ENCODE results near the gene GPR137. TPM values are rescaled to one million over a fixed set of nuclear protein-coding genes. Genes with fewer than 3 reads are reported as not detected.

Gene GPR137
- total and polyA plus RNA-seq, 2 donors from 2014 or later: 44.0 to 48.4 TPM

GRCh38 chr11:64286801-64287159, 1.1 kb downstream of the GPR137 start:
- Histone ChIP-seq H3K4me1 (ENCODE audit: control insufficient read depth in 2 of 3, insufficient read depth in 2 of 3, low read depth in 1 of 3, low read length in 3 of 3) (peaks cover 0 to 17% (median 4%) of the 10 kb centered on the region in 3 donors), H3K9me3 (ENCODE audit: control insufficient read depth in 2 of 3, insufficient read depth in 1 of 3, low read length in 3 of 3) (no peaks in the 10 kb centered on the region), H3K27ac (ENCODE audit: low read depth in 2 of 2, low read length in 2 of 2) (no peak overlapping the region), H3K27me3 (ENCODE audit: control insufficient read depth, insufficient read depth, low read length) (peaks cover 10% of the 10 kb centered on the region), H3K4me3 (ENCODE audit: low read length in 3 of 3) (no peak overlapping the region), H3K36me3 (ENCODE audit: control insufficient read depth in 2 of 3, insufficient read depth in 3 of 3, low read length in 3 of 3) (no peaks in the 10 kb centered on the region), H3K9ac (ENCODE audit: low read length in 3 of 3) (no peak overlapping the region)
- DNase-seq (no peak), FAIRE-seq (no peak)
- TF ChIP-seq CTCF (IDR thresholded peaks at IDR 0.05; ENCODE audit: borderline replicate concordance, extremely low read depth, insufficient read depth): no peak
- intact Hi-C loops (cut with DNase I): no loop called here

GRCh38 chr11:64287676-64288352, 2.2 kb downstream of the GPR137 start:
- no peak for TF ChIP-seq CTCF (IDR thresholded peaks at IDR 0.05; ENCODE audit: borderline replicate concordance, extremely low read depth, insufficient read depth)
- Histone ChIP-seq H3K27me3 (ENCODE audit: control insufficient read depth, insufficient read depth, low read length) (peaks cover 10% of the 10 kb centered on the region), H3K4me3 (ENCODE audit: low read length in 3 of 3) (no peak overlapping the region), H3K4me1 (ENCODE audit: control insufficient read depth in 2 of 3, insufficient read depth in 2 of 3, low read depth in 1 of 3, low read length in 3 of 3) (peaks cover 0 to 20% (median 4%) of the 10 kb centered on the region in 3 donors), H3K9ac (ENCODE audit: low read length in 3 of 3) (no peak overlapping the region), H3K9me3 (ENCODE audit: control insufficient read depth in 2 of 3, insufficient read depth in 1 of 3, low read length in 3 of 3) (no peaks in the 10 kb centered on the region), H3K27ac (ENCODE audit: low read depth in 2 of 2, low read length in 2 of 2) (no peak overlapping the region), H3K36me3 (ENCODE audit: control insufficient read depth in 2 of 3, insufficient read depth in 3 of 3, low read length in 3 of 3) (no peaks in the 10 kb centered on the region)
- FAIRE-seq: no peak
- no peak for DNase-seq
- intact Hi-C loops (cut with DNase I): no loop called here

GRCh38 chr11:64288353-64288750, 2.7 kb downstream of the GPR137 start:
- DNase-seq: no peak
- H3K27me3 ChIP-seq (ENCODE audit: control insufficient read depth, insufficient read depth, low read length): peaks cover 14% of the 10 kb centered on the region
- H3K9ac ChIP-seq (ENCODE audit: low read length in 3 of 3): no peak overlapping the region
- H3K9me3 ChIP-seq (ENCODE audit: control insufficient read depth in 2 of 3, insufficient read depth in 1 of 3, low read length in 3 of 3): no peaks in the 10 kb centered on the region
- H3K27ac ChIP-seq (ENCODE audit: low read depth in 2 of 2, low read length in 2 of 2): no peak overlapping the region
- FAIRE-seq: no peak
- intact Hi-C loops (cut with DNase I): no loop called here
- TF ChIP-seq CTCF (IDR thresholded peaks at IDR 0.05; ENCODE audit: borderline replicate concordance, extremely low read depth, insufficient read depth): no peak
- no peak overlapping the region for H3K4me3 ChIP-seq (ENCODE audit: low read length in 3 of 3)
- H3K36me3 ChIP-seq (ENCODE audit: control insufficient read depth in 2 of 3, insufficient read depth in 3 of 3, low read length in 3 of 3): no peaks in the 10 kb centered on the region
- peaks cover 0 to 16% (median 2%) of the 10 kb centered on the region in 3 donors for H3K4me1 ChIP-seq (ENCODE audit: control insufficient read depth in 2 of 3, insufficient read depth in 2 of 3, low read depth in 1 of 3, low read length in 3 of 3)

All from kidney (tissue), 14 donors.